ENCODE measurements around the gene SURF2. TPM values are rescaled to one million over a fixed set of nuclear protein-coding genes. Genes with fewer than 3 reads are reported as not detected.

Gene SURF2
- total RNA-seq, 1 experiment from 2014 or later = 27.8 TPM

- Histone ChIP-seq H3K27ac (ENCODE audit: low read depth, low read length) (peak overlapping the region; percentile 26; the same call in 1 of the 2 replicates), H3K79me2 (ENCODE audit: insufficient read depth, low read length) (peaks cover 49% of the 10 kb centered on the region), H3K4me3 (replicated peaks in 1 of 2; ENCODE audit: low read depth in 1 of 2, low read length in 2 of 2) (no peak overlapping the region), H3K9me3 (ENCODE audit: control insufficient read depth in 1 of 2, insufficient read depth in 1 of 2, low read depth in 1 of 2, low read length in 2 of 2) (no peaks in the 10 kb centered on the region), H2AFZ (ENCODE audit: low read depth, low read length, poor library complexity, severe bottlenecking) (no peak overlapping the region), H3K4me1 (ENCODE audit: control insufficient read depth in 1 of 2, insufficient read depth in 2 of 2, low read length in 2 of 2) (peaks cover 7 to 9% of the 10 kb centered on the region in 2 experiments; a peak in 3 of 4 replicates), H4K20me1 (ENCODE audit: insufficient read depth) (no peaks in the 10 kb centered on the region), H3K4me2 (ENCODE audit: low read length) (no peak overlapping the region), H3K27me3 (ENCODE audit: insufficient read depth, low read length) (no peaks in the 10 kb centered on the region), H3K36me3 (ENCODE audit: control insufficient read depth in 1 of 2, insufficient read depth in 2 of 2, low read length in 2 of 2) (peaks cover 36 to 51% of the 10 kb centered on the region in 2 experiments; a peak in 3 of 4 replicates), H3K9me2 (ENCODE audit: insufficient read depth) (no peaks in the 10 kb centered on the region), H3K9ac (ENCODE audit: low read length) (no peak overlapping the region)
- BruUV-seq (replicated peaks) = no TSS peak
- ATAC-seq (no peak), DNase-seq (ENCODE audit: low read depth, low spot score) (no peak)
- RAD21 ChIA-PET (ENCODE audit: low non-redundant PET in 1 of 2, low total read pairs in 2 of 2, uncharacterized antibody in 2 of 2, unreplicated experiment in 2 of 2) = no interaction called here
- intact Hi-C loops (cut with micrococcal nuclease) = no loop called here
- CTCF ChIA-PET = no interaction called here
- TF ChIP-seq SRF (IDR thresholded peaks at IDR 0.05; ENCODE audit: low read depth) = no peak
- no peak for TF ChIP-seq POLR2A (IDR thresholded peaks at IDR 0.05; ENCODE audit: borderline replicate concordance, extremely low read depth, insufficient read depth, insufficient read length)
- TF ChIP-seq MAX (IDR thresholded peaks at IDR 0.05) = no peak
- TF ChIP-seq ELF1 (IDR thresholded peaks at IDR 0.05; ENCODE audit: borderline replicate concordance, low read depth) = no peak
- TF ChIP-seq, protein P1, sequence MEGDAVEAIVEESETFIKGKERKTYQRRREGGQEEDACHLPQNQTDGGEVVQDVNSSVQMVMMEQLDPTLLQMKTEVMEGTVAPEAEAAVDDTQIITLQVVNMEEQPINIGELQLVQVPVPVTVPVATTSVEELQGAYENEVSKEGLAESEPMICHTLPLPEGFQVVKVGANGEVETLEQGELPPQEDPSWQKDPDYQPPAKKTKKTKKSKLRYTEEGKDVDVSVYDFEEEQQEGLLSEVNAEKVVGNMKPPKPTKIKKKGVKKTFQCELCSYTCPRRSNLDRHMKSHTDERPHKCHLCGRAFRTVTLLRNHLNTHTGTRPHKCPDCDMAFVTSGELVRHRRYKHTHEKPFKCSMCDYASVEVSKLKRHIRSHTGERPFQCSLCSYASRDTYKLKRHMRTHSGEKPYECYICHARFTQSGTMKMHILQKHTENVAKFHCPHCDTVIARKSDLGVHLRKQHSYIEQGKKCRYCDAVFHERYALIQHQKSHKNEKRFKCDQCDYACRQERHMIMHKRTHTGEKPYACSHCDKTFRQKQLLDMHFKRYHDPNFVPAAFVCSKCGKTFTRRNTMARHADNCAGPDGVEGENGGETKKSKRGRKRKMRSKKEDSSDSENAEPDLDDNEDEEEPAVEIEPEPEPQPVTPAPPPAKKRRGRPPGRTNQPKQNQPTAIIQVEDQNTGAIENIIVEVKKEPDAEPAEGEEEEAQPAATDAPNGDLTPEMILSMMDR (IDR thresholded peaks at IDR 0.05 in 2 of 3, conservative IDR thresholded peaks at IDR 0.05 in 1 of 3; ENCODE audit: borderline replicate concordance in 1 of 3, insufficient read depth in 1 of 3, low read depth in 2 of 3, low read length in 2 of 3) = no peak
- TF ChIP-seq EGR1 (IDR thresholded peaks at IDR 0.05; ENCODE audit: low read depth) = no peak
- no peak for TF ChIP-seq TCF7L2 (IDR thresholded peaks at IDR 0.05; ENCODE audit: borderline replicate concordance, extremely low read depth, insufficient read depth, insufficient read length)
- no peak for TF ChIP-seq FOSL1 (IDR thresholded peaks at IDR 0.05; ENCODE audit: low read depth)
- TF ChIP-seq EZH2phosphoT487 (IDR thresholded peaks at IDR 0.05; ENCODE audit: borderline replicate concordance) = no peak
- TF ChIP-seq EZH2 (IDR thresholded peaks at IDR 0.05) = no peak
- TF ChIP-seq POLR2AphosphoS5 (IDR thresholded peaks at IDR 0.05; ENCODE audit: low read depth, low read length) = no peak
- no peak for TF ChIP-seq RAD21 (IDR thresholded peaks at IDR 0.05; ENCODE audit: low read depth)
- TF ChIP-seq JUND (IDR thresholded peaks at IDR 0.05) = no peak
- TF ChIP-seq YY1 (IDR thresholded peaks at IDR 0.05; ENCODE audit: extremely low read depth, insufficient replicate concordance, low read depth, low read length) = no peak
- POLR2A ChIA-PET = no interaction called here
These were observed 5.2 kb downstream of the SURF2 start for GRCh38 chr9:133361507-133362092.
